H1 (cell line): Measurements from ENCODE around the gene HSPD1. TPM values are rescaled to one million over a fixed set of nuclear protein-coding genes. Genes with fewer than 3 reads are reported as not detected.

Experiments
- CTCF ChIA-PET: fragments of 300-600 bp; sonication (Branson Sonifier 250); formaldehyde crosslinking; loops from one replicate; lab custom pipeline; 2021; ENCODE audit not compliant: partially characterized antibody; lab: Charles Lee
- POLR2A ChIA-PET: fragments of 300-600 bp; sonication (Branson Sonifier 250); formaldehyde crosslinking; loops from one replicate; lab custom pipeline; 2021; ENCODE audit warnings: inconsistent platforms; ENCODE audit not compliant: partially characterized antibody; lab: Charles Lee
- DNase-seq, 2 experiments: peaks; one replicate each; pipeline versions ENCODE4 v3.0.0 to v3.0.0-alpha.2; 2010 to 2022; ENCODE audit warnings: low spot score in 2 of 2, low read depth in 1 of 2, mixed read lengths in 1 of 2
- FAIRE-seq: peaks from 2 replicates; lab custom pipeline; 2011; peaks lifted over from hg19 to GRCh38; lab: Jason Lieb, UNC
- H2AFZ ChIP-seq: 2 replicates; pipeline ENCODE4 v1.8.1; 2012; ENCODE audit warnings: low read length, inconsistent platforms
- H2AK5ac ChIP-seq: 2 replicates; pipeline ENCODE4 v1.6.1; 2013; ENCODE audit warnings: low read depth, low read length
- H2BK120ac ChIP-seq: replicated peaks from 2 replicates; pipeline ENCODE3; 2013; ENCODE audit warnings: low read depth, low read length, inconsistent platforms
- H2BK12ac ChIP-seq: 2 replicates; pipeline ENCODE4 v1.6.1; 2013; ENCODE audit warnings: low read depth, low read length
- H2BK15ac ChIP-seq: 2 replicates; pipeline ENCODE4 v1.6.1; 2013; ENCODE audit warnings: low read length
- H2BK20ac ChIP-seq: 2 replicates; pipeline ENCODE4 v1.6.1; 2013; ENCODE audit warnings: low read length
- H2BK5ac ChIP-seq: 2 replicates; pipeline ENCODE4 v1.6.1; 2013; ENCODE audit warnings: low read depth, low read length
- H3K14ac ChIP-seq: 2 replicates; pipeline ENCODE4 v1.6.1; 2013; ENCODE audit warnings: inconsistent platforms; ENCODE audit not compliant: insufficient read length
- H3K18ac ChIP-seq: 2 replicates; pipeline ENCODE4 v1.6.1; 2013; ENCODE audit warnings: low read length; ENCODE audit errors: extremely low read depth
- H3K23ac ChIP-seq: 2 replicates; pipeline ENCODE4 v1.6.1; 2013; ENCODE audit warnings: inconsistent platforms; ENCODE audit not compliant: insufficient read length
- H3K23me2 ChIP-seq: 2 replicates; pipeline ENCODE4 v1.6.1; 2013; ENCODE audit warnings: low read depth, low read length
- H3K27ac ChIP-seq: 2 replicates; pipeline ENCODE4 v1.6.1; 2011; ENCODE audit warnings: low read depth, low read length, inconsistent platforms
- H3K27me3 ChIP-seq, 4 experiments: replicated peaks in 1 of 4; 1 replicate in 1 of 4; 2 replicates in 3 of 4; pipeline versions ENCODE4 v1.6.1 to v1.8.1; 2011 to 2013; ENCODE audit warnings: low read length in 3 of 4, mild to moderate bottlenecking in 3 of 4, inconsistent platforms in 2 of 4, mixed read lengths in 2 of 4, moderate library complexity in 1 of 4; ENCODE audit not compliant: control insufficient read depth in 3 of 4, insufficient read depth in 3 of 4; ENCODE audit errors: extremely low read depth in 1 of 4
- H3K36me3 ChIP-seq, 4 experiments: 2 replicates each; pipeline versions ENCODE4 v1.6.1 to v1.8.1; 2011 to 2013; ENCODE audit warnings: mild to moderate bottlenecking in 4 of 4, low read length in 3 of 4, moderate library complexity in 2 of 4, control low read depth in 1 of 4, inconsistent platforms in 1 of 4; ENCODE audit not compliant: insufficient read depth in 4 of 4, control insufficient read depth in 2 of 4
- H3K4ac ChIP-seq: replicated peaks from 2 replicates; pipeline ENCODE3; 2013; ENCODE audit warnings: low read length, low read depth, mixed read lengths, inconsistent platforms; ENCODE audit not compliant: insufficient read length
- H3K4me1 ChIP-seq, 4 experiments: replicated peaks in 1 of 4; 1 replicate in 1 of 4; 2 replicates in 3 of 4; pipeline versions ENCODE4 v1.6.1 to v1.8.1; 2011 to 2013; ENCODE audit warnings: low read length in 3 of 4, inconsistent platforms in 2 of 4, mixed read lengths in 1 of 4; ENCODE audit not compliant: insufficient read depth in 4 of 4, control insufficient read depth in 3 of 4
- H3K4me2 ChIP-seq, 2 experiments: 2 replicates each; pipeline versions ENCODE4 v1.6.1 to v1.8.1; 2011 to 2013; ENCODE audit warnings: low read depth in 2 of 2, low read length in 2 of 2, control low read depth in 1 of 2, inconsistent platforms in 1 of 2, mild to moderate bottlenecking in 1 of 2; ENCODE audit not compliant: insufficient read depth in 1 of 2
- H3K4me3 ChIP-seq, 4 experiments: fragments of 200-600, 300-600 bp in 1 of 4; sonication (generic), shearing (Covaris generic), sonication (Bioruptor Twin) in 1 of 4; 2 replicates each; pipeline versions ENCODE4 v1.5.1 to v1.8.1; 2011 to 2016; ENCODE audit warnings: low read length in 4 of 4, low read depth in 3 of 4, control low read depth in 2 of 4, inconsistent platforms in 2 of 4, mild to moderate bottlenecking in 2 of 4, mixed read lengths in 1 of 4, moderate library complexity in 1 of 4; ENCODE audit not compliant: insufficient read depth in 2 of 4; ENCODE audit errors: extremely low read depth in 1 of 4
- H3K56ac ChIP-seq: replicated peaks from 2 replicates; pipeline ENCODE3; 2013; ENCODE audit warnings: low read depth, mild to moderate bottlenecking, mixed read lengths, low read length, inconsistent platforms; ENCODE audit not compliant: insufficient read length
- H3K79me1 ChIP-seq: 2 replicates; pipeline ENCODE4 v1.6.1; 2013; ENCODE audit warnings: low read depth, low read length, control low read depth
- H3K79me2 ChIP-seq, 2 experiments: 2 replicates each; pipeline versions ENCODE4 v1.6.1 to v1.8.1; 2012 to 2013; ENCODE audit warnings: low read length in 2 of 2, mild to moderate bottlenecking in 2 of 2, inconsistent platforms in 1 of 2; ENCODE audit not compliant: insufficient read depth in 2 of 2, control insufficient read depth in 1 of 2
- H3K9ac ChIP-seq, 4 experiments: replicated peaks in 1 of 4; 1 replicate in 1 of 4; 2 replicates in 3 of 4; pipeline versions ENCODE4 v1.6.1 to v1.8.1; 2011 to 2013; ENCODE audit warnings: low read depth in 3 of 4, low read length in 3 of 4, control low read depth in 2 of 4, mild to moderate bottlenecking in 2 of 4, moderate library complexity in 2 of 4, inconsistent platforms in 1 of 4; ENCODE audit errors: extremely low read depth in 1 of 4
- H3K9me3 ChIP-seq, 2 experiments: 2 replicates each; pipeline versions ENCODE4 v1.6.1 to v1.8.1; 2012 to 2013; ENCODE audit warnings: mild to moderate bottlenecking in 2 of 2, moderate library complexity in 2 of 2, control low read depth in 1 of 2, inconsistent platforms in 1 of 2, low read depth in 1 of 2, low read length in 1 of 2, mixed read lengths in 1 of 2; ENCODE audit not compliant: insufficient read depth in 2 of 2
- H4K20me1 ChIP-seq, 2 experiments: replicated peaks in 1 of 2; 2 replicates each; pipeline versions ENCODE3 to v1.8.1; 2011 to 2013; ENCODE audit warnings: inconsistent platforms in 2 of 2, low read length in 2 of 2, mild to moderate bottlenecking in 1 of 2; ENCODE audit not compliant: insufficient read depth in 2 of 2, control insufficient read depth in 1 of 2
- H4K5ac ChIP-seq: 2 replicates; pipeline ENCODE4 v1.6.1; 2013; ENCODE audit warnings: low read length, low read depth, mixed read lengths, inconsistent platforms; ENCODE audit not compliant: insufficient read length
- H4K8ac ChIP-seq: 2 replicates; pipeline ENCODE4 v1.8.0; 2013; ENCODE audit warnings: mild to moderate bottlenecking, moderate library complexity, low read length, inconsistent platforms; ENCODE audit not compliant: insufficient read depth; ENCODE audit errors: extremely low read depth
- H4K91ac ChIP-seq: replicated peaks from 2 replicates; pipeline ENCODE3; 2013; ENCODE audit warnings: low read length, mixed read lengths, inconsistent platforms; ENCODE audit not compliant: insufficient read length
- ATF2 ChIP-seq: IDR thresholded peaks from 2 replicates; pipeline ENCODE4 v1.6.1; 2012; ENCODE audit warnings: low read length, inconsistent platforms
- WGBS, 2 experiments: shearing (Covaris generic) in 1 of 2; methylation state at CpG; one replicate each; pipeline versions ENCODE4 v1.1.6 to v1.1.7; 2013 to 2015; ENCODE audit warnings: low lambda C conversion rate in 2 of 2, mixed read lengths in 2 of 2, inconsistent platforms in 1 of 2, low coverage in 1 of 2, missing lambda C conversion rate in 1 of 2; ENCODE audit not compliant: insufficient replicate concordance in 2 of 2, insufficient coverage in 1 of 2, insufficient read length in 1 of 2; ENCODE audit errors: extremely low coverage in 1 of 2, missing lambda C conversion rate in 1 of 2; 5-methylcytosine and 5-hydroxymethylcytosine counted together
- polyA plus RNA-seq, 7 experiments: library from polyadenylated mRNA; depleted of rRNA in 3 of 7; stranded (reverse) in 5 of 7; unstranded in 2 of 7; fragments of >200 nt in 5 of 7; fragments of 200-250 nt in 2 of 7; gene quantifications; 1 replicate in 5 of 7; 2 replicates in 1 of 7; 4 replicates in 1 of 7; pipeline versions ENCODE4 v1.2.1 to v1.2.3, GENCODE V29; 2011 to 2013; ENCODE audit warnings: missing spikeins in 2 of 7, mixed read lengths in 2 of 7
- total RNA-seq: library from RNA; stranded (reverse); fragmentation: NEBNext Ultra II Directional; extraction: Animal tissue kit (Norgen Biotek cat#: 25700); gene quantifications from 2 replicates; pipeline ENCODE4 v1.2.1, GENCODE V29; 2021

Gene HSPD1
- total and polyA plus RNA-seq, 2 of the 8 experiments (the other 6 are each of a cell fraction or from before 2014, with no cell fraction given), result 221 to 1,108 TPM

DNA sequence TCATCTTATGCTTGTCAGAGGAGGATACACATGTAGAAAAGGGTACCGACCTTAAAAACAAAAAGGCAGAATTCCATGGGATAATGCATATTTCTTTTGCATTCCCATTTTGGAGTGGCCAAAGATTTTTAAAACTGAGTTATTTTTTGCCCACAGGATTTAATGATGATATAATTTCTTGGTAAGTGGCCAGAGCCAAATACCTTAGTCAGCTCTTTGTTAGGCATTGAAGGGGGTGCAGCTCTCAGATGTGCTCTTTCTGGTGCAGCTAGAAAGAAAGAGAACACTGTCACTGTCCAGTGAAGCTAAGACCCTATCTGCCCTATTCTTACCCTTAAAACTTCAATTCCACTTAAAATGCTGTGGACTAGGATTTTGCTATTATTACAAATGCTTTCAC lies 35.5 kb downstream of the HSPD1 start:
- Histone ChIP-seq H3K14ac (no peak overlapping the region), H2BK15ac (no peak overlapping the region), H2AK5ac (no peak overlapping the region), H2BK12ac (no peak overlapping the region), H3K4me2 (no peak overlapping the region), H3K23ac (no peak overlapping the region), H3K4ac (no peak overlapping the region), H3K23me2 (no peaks in the 10 kb centered on the region), H3K4me3 (no peak overlapping the region), H3K9ac (no peak overlapping the region), H3K27ac (no peak overlapping the region), H2BK20ac (no peak overlapping the region), H4K20me1 (peaks cover 0 to 2% of the 10 kb centered on the region in 2 experiments), H3K27me3 (no peaks in the 10 kb centered on the region), H3K79me2 (0 out of 4 replicates have a peak, but pooled peaks cover 0 to 4% of the 10 kb centered on the region in 2 experiments), H3K4me1 (no peaks in the 10 kb centered on the region), H2BK120ac (no peak overlapping the region), H2BK5ac (no peak overlapping the region), H3K79me1 (no peaks in the 10 kb centered on the region), H3K9me3 (no peaks in the 10 kb centered on the region), H3K18ac (no peak overlapping the region), H4K91ac (no peak overlapping the region), H3K36me3 (peaks cover 0 to 35% (median 8%) of the 10 kb centered on the region in 4 experiments; a peak in 4 of 8 replicates), H4K5ac (no peak overlapping the region), H3K56ac (no peak overlapping the region), H4K8ac (no peak overlapping the region), H2AFZ (no peak overlapping the region)
- TF ChIP-seq ATF2, result no peak
- ChIA-PET POLR2A (interaction anchor here (0.6 to 4.0 kb wide), 5 partner anchors 9 to 35 kb away, joined by 3 to 14 read pairs (median 4); partner anchors contain the start of genes HSPD1 and HSPE1), CTCF (interaction anchor here (0.6 to 1.6 kb wide), 3 partner anchors 24 to 89 kb away, joined by 3 read pairs; no protein-coding TSS in a partner anchor)
- 92% methylated on average over 1 of the region's 1 CpG; no CpG with 5 or more reads in 1 of the 2 experiments for whole genome bisulfite sequencing, 2 experiments
- no peak for FAIRE-seq
- DNase-seq, result no peak
